ENCODE results near the gene ACTN4.
"Not testable (repeated sequence)": the region's sequence is repeated elsewhere in the genome, so short reads cannot be mapped to it uniquely, and the experiment has no call there.

ACTN4 gene

DNA sequence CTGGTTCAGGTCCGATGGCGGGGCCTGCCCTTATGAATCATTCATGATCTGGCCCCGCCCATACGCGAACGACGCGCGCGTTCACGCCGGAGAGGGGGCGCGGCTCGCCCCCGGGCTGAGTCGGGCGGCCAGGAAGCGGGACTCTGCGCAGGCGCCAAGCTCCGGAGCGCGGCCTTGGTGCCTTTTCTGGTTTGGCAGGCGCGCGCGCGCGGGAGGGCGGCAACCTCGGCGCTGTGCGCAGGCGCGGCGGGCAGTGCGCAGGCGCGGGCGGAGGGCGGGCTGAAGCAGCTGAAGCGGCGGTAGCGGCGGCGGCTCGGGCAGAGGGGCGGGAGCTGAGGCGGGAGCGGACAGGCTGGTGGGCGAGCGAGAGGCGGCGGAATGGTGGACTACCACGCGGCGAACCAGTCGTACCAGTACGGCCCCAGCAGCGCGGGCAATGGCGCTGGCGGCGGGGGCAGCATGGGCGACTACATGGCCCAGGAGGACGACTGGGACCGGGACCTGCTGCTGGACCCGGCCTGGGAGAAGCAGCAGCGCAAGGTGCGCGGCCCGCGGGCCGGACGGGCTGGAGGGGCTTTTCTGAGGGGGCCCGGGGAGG lies at the start of gene ACTN4:
Gene ACTN4, plus strand, starts transcription at position 282 of the 598 bp plus-strand sequence. Its CDS starts 97 bp downstream, at position 379.
- DNase-seq (ENCODE audit: low read depth in 2 of 3, low spot score in 2 of 3) = peak; percentile 98 to 100 (median 100)

- DNase-seq (ENCODE audit: low read depth in 2 of 3, low spot score in 2 of 3) = no peak
These were observed 47.7 kb upstream of the ACTN4 start for GRCh38 chr19:38599722-38600121.

- not testable (repeated sequence) for DNase-seq (ENCODE audit: low read depth in 2 of 3, low spot score in 2 of 3)
These were observed 44.6 kb upstream of the ACTN4 start for GRCh38 chr19:38602856-38603255.

GRCh38 chr19:38606131-38606530 lies 41.3 kb upstream of the ACTN4 start:
- DNase-seq (ENCODE audit: low read depth in 2 of 3, low spot score in 2 of 3) = no peak

DNA sequence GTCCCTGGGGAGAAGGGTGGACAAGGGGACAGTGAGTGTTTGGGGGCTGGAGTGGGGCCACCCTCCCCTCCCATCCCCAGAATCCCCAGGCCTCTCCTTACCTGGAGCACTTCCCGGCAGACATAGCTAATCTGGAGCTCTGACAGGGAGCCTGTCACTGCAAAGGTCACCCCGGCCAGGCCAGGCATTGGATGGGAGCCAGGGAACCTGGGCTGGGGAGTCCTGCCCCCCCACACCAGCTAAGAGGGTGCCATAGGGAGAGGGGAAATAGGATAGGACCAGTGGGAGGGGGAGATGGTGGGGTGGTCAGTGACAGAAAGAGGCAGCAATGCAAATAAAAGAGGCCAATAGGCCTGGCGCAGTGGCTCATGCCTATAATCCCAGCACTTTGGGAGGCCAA lies 33.2 kb upstream of the ACTN4 start:
- no peak for DNase-seq (ENCODE audit: low read depth in 2 of 3, low spot score in 2 of 3)

DNA sequence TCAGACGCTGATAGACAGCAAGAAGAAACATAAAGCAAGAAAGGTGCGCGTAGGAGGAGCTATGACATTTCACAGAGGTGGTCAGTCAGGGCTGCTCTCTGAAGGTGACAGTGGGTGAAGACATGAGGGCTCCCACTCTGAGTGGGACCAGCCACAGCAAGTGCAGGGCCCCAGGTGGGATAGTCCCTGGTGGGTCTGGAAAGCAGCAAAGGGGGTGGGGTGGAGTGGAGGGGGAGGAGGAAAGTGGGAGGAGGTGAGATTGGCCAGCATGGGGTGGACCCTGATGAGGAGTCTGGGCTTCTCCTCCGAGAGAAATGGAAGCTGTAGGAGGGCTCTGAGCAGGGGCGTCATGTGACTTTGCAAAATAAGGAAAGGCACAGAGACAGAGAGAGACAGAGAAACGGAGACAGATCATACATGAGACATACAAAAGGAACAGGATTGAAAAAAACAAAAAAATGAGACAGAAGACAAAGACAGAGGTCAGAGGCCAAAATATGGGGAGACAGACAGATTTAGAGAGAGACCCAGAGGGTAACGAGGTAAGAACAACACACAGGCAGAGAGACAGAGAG lies 32.4 kb upstream of the ACTN4 start:
- DNase-seq (ENCODE audit: low read depth in 2 of 3, low spot score in 2 of 3) = no peak

DNA sequence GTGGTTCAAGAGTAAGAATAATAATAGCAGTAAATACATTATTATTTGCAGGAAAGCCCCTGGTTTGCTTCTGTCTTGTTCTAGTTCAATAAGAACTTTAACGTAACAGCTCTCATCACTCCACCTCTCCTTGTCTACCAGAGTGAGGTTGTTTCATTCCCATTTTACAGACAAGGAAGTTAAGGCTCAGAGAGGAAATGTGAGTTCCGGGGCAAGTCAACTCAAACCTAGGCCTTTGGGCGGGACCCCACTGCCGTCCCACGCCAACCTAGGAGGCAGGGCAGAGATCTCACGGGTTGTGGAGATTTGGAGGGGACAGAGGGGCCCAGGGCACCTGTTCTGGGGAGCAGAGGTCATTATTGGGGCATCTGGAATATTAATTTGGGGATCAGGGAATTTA lies 31.2 kb upstream of the ACTN4 start:
- DNase-seq (ENCODE audit: low read depth in 2 of 3, low spot score in 2 of 3) = no peak

- peak in 2 of 3 experiments; percentile 7 to 22 for DNase-seq (ENCODE audit: low read depth in 2 of 3, low spot score in 2 of 3)
These were observed 30.1 kb upstream of the ACTN4 start for GRCh38 chr19:38617283-38617763.

GRCh38 chr19:38617764-38618589 lies 29.5 kb upstream of the ACTN4 start, which contains the start of gene MAP4K1:
Gene MAP4K1, minus strand, starts transcription at chr19:38617953. Its CDS starts 58 bp downstream, at chr19:38617895.
- DNase-seq (ENCODE audit: low read depth in 2 of 3, low spot score in 2 of 3) = peak; percentile 34 to 45 (median 45)

- peak; percentile 95 to 99 (median 97) for DNase-seq (ENCODE audit: low read depth in 2 of 3, low spot score in 2 of 3)
These were observed 28.7 kb upstream of the ACTN4 start, which contains the start of gene EIF3K for GRCh38 chr19:38618590-38619360. Gene EIF3K, plus strand, starts transcription at chr19:38619188. Its CDS starts 81 bp downstream, at chr19:38619269.

DNA sequence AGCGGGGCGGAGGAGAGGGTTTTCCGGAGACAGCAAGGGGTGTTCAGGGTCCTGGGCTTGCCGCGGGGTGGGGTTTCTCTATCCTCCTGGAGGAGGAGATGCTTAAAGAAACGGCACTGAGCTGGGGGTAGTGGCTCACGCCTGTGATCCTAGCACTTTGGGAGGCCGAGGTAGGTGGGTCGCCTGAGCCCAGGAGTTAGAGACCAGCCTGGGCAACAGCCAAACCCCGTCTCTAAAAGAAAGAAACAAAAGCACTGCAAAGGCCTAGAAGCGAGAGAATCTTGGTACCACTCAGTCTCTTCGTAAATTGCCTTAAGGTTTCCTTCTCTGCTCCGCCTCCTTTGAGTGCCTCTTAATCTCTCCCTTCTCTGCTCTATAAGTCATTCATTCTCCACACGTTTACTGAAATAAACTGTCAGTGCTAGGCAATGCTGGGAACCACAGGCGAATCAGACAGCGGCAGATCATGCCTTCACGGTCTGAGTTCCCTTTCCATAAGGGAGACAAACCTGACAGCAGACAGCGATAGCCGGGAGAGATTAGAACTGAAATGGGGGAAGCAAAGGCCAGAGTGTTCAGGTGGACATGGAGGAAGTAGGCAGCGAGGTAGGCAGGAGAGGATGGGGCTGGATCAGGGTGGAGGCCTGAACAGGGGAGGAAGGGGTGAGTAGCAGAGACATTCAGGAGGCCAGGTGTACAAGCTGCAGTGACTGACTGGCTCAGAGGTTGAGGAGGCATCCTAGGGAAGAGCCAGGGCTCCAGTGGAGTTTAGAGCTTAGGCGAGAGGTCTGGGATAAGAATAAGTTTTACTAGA lies 27.9 kb upstream of the ACTN4 start:
- no peak for DNase-seq (ENCODE audit: low read depth in 2 of 3, low spot score in 2 of 3)

GRCh38 chr19:38624822-38625221 lies 22.6 kb upstream of the ACTN4 start:
- no peak for DNase-seq (ENCODE audit: low read depth in 2 of 3, low spot score in 2 of 3)

- no peak for DNase-seq (ENCODE audit: low read depth in 2 of 3, low spot score in 2 of 3)
These were observed 21.0 kb upstream of the ACTN4 start for GRCh38 chr19:38626401-38626800.

- no peak for DNase-seq (ENCODE audit: low read depth in 2 of 3, low spot score in 2 of 3)
These were observed 17.9 kb upstream of the ACTN4 start for GRCh38 chr19:38629568-38629967.

DNA sequence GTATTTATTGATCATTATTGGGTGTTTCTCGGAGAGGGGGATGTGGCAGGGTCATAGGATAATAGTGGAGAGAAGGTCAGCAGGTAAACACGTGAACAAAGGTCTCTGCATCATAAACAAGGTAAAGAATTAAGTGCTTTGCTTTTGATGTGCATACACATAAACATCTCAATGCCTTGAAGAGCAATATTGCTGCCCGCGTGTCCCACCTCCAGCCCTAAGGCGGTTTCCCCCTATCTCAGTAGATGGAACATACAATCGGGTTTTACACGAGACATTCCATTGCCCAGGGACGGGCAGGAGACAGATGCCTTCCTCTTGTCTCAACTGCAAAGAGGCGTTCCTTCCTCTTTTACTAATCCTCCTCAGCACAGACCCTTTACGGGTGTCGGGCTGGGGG lies 16.1 kb upstream of the ACTN4 start:
- DNase-seq (ENCODE audit: low read depth in 2 of 3, low spot score in 2 of 3) = not testable (repeated sequence)

DNA sequence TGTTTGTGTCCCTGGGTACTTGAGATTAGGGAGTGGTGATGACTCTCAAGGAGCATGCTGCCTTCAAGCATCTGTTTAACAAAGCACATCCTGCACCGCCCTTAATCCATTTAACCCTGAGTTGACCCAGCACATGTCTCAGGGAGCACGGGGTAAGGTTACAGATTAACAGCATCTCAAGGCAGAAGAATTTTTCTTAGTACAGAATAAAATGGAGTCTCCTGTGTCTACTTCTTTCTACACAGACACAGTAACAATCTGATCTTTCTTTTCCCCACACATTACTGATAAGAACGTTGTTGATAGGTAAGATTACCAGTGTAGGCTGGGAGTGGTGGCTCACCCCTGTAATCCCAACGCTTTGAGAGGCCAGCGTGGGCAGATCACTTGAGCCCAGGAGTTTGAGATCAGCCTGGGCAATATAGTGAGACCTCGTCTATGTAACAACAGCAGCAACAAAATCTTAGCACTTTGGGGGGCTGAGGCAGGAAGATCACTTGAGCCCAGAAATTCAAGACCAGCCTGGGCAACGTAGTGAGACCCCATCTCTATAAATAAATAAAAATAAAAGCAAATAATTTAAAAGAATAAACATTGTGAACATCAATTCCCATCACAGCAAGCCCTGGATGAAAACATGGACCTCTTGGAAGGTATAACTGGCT lies 15.5 kb upstream of the ACTN4 start:
- DNase-seq (ENCODE audit: low read depth in 2 of 3, low spot score in 2 of 3) = not testable (repeated sequence)

- no peak for DNase-seq (ENCODE audit: low read depth in 2 of 3, low spot score in 2 of 3)
These were observed 14.8 kb upstream of the ACTN4 start for GRCh38 chr19:38632476-38633213.

DNA sequence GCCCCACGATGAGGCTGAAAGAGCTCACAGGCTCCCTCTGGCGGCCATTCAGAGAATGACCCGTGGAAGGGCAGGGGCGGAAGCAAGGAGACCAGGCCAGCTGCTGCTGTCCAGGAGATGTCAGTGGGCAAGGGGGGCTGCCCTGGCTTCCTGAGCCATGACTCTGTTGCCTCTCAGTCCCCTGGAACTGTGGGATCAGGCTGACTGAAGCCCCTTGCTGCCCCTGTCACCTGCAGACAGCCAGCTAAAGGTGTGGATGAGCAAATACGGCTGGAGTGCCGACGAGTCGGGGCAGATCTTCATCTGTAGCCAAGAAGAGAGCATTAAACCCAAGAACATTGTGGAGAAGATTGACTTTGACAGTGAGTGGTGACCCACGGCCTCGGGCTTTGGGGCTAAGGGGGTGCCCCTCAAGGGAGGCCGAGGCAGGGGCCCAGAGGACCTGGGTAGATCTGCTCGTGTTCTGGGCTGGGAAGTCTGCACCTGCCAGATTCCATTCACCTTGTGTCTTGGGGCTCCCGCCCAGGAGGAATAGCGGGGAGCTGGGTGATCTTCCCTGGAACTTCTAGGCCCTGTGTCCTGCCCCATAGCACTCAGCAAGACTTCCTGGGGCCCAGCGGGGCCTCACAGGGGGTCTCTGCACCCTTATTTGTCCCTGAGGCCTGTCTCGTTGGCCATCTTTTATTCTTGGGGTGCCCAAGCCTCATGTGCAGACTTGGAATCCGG lies 12.5 kb upstream of the ACTN4 start:
- peak; percentile 32 to 59 (median 58) for DNase-seq (ENCODE audit: low read depth in 2 of 3, low spot score in 2 of 3)

Data from activated CD8-positive, alpha-beta memory T cell treated with anti-CD3 and anti-CD28 coated beads for 48 hours (primary cell).